Measurements from ENCODE around the gene TOM1L1.

GRCh38 chr17:54891176-54891821, 9.4 kb upstream of the TOM1L1 start:
- TF ChIP-seq TAF1 (IDR thresholded peaks at IDR 0.05; ENCODE audit: borderline replicate concordance, insufficient read depth, low read length): no peak
- TF ChIP-seq POLR2AphosphoS5 (IDR thresholded peaks at IDR 0.05; ENCODE audit: low read depth, low read length): no peak
- TF ChIP-seq SIN3A (IDR thresholded peaks at IDR 0.05; ENCODE audit: borderline replicate concordance, insufficient read depth, low read length): no peak
- TF ChIP-seq REST (IDR thresholded peaks at IDR 0.05; ENCODE audit: insufficient read depth in 1 of 2, low read depth in 2 of 2, low read length in 2 of 2): no peak
